Suprapubic skin (tissue), 4 donors: ENCODE data around the gene USF2. TPM values are rescaled to one million over a fixed set of nuclear protein-coding genes. Genes with fewer than 3 reads are reported as not detected.
A peak's percentile ranks its signal among the peaks of the same experiment; 100 is the strongest.

Source experiments
- DNase-seq, 2 donors: peaks; one replicate each; pipeline ENCODE4 v3.0.0-alpha.2; 2019; ENCODE audit warnings: low spot score in 2 of 2
- H3K27ac ChIP-seq: fragments of 200-600 bp; sonication (generic); one replicate; pipeline ENCODE4 v1.5.1; 2019
- H3K27me3 ChIP-seq: fragments of 200-600 bp; sonication (generic); one replicate; pipeline ENCODE4 v1.5.1; 2019
- H3K36me3 ChIP-seq: fragments of 200-600 bp; sonication (generic); one replicate; pipeline ENCODE4 v1.5.1; 2019
- H3K4me1 ChIP-seq: fragments of 200-600 bp; sonication (generic); one replicate; pipeline ENCODE4 v1.5.1; 2019
- H3K4me3 ChIP-seq: fragments of 200-600 bp; sonication (generic); one replicate; pipeline ENCODE4 v1.5.1; 2019; ENCODE audit warnings: mild to moderate bottlenecking
- H3K9me3 ChIP-seq: fragments of 200-600 bp; sonication (generic); one replicate; pipeline ENCODE4 v1.5.1; 2019
- EP300 ChIP-seq: sonication (generic); formaldehyde crosslinking; IDR thresholded peaks from one replicate; pipeline ENCODE4 v1.6.1; 2017; ENCODE audit warnings: antibody characterized with exemption
- POLR2A ChIP-seq, 2 donors: fragments of 450-650 bp; IDR thresholded peaks; one replicate each; pipeline ENCODE4 v1.6.1; 2017; ENCODE audit warnings: antibody characterized with exemption in 2 of 2, mild to moderate bottlenecking in 2 of 2, moderate library complexity in 2 of 2
- POLR2AphosphoS5 ChIP-seq, 3 donors: sonication (generic); formaldehyde crosslinking; IDR thresholded peaks; one replicate each; pipeline ENCODE4 v1.6.1; 2017; ENCODE audit warnings: antibody characterized with exemption in 3 of 3
- WGBS: methylation state at CpG from one replicate; pipeline ENCODE4 v1.1.5; 2018; 5-methylcytosine and 5-hydroxymethylcytosine counted together
- total RNA-seq, 4 donors: library from RNA; depleted of rRNA; stranded (reverse); fragments of >200 nt; gene quantifications; one replicate each; pipeline ENCODE4 v1.1.0, GENCODE V29; 2016
- TF ChIP-seq, protein P1 (sequence below), 2 donors: fragments of 200-600 bp in 1 of 2; fragments of 450-650 bp in 1 of 2; sonication (generic) in 1 of 2; IDR thresholded peaks; one replicate each; pipeline ENCODE4 v1.5.1; 2016 to 2019; ENCODE audit warnings: antibody characterized with exemption in 2 of 2, mild to moderate bottlenecking in 1 of 2, moderate library complexity in 1 of 2

The USF2 gene
- total RNA-seq, 4 donors from 2014 or later: 111 to 178 (median 122) TPM

DNA sequence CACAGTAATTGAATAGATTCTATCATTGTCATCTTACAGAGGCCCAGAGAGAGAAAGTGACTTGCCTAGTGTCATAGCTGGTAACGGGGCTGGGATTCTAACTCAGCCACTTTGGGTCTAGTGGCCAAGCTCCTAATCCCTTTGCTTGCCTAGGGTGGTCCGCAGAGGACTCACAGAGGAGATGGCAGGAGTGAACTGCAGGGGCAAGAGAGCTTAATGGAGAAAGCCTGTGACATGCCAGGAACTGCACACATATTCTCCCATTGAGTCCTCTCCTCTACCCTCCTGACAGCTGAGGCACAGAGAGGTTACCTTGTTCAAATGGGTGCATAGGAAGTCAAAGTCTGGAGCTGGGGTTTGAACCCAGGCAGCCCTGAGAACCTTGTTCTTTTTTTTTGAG, 17.3 kb upstream of the USF2 start:
- Histone ChIP-seq H3K27ac (no peak overlapping the region), H3K4me1 (peaks cover 28% of the 10 kb centered on the region), H3K4me3 (no peak overlapping the region), H3K36me3 (peaks cover 20% of the 10 kb centered on the region), H3K27me3 (peaks cover 20% of the 10 kb centered on the region), H3K9me3 (no peaks in the 10 kb centered on the region)
- peak in 1 of 2 donors; percentile 31 for DNase-seq
- WGBS: 86% methylated on average over 2 of the region's 2 CpGs
- TF ChIP-seq POLR2A (IDR thresholded peaks at IDR 0.05) (no peak), POLR2AphosphoS5 (IDR thresholded peaks at IDR 0.05) (no peak)
- TF ChIP-seq, protein P1, sequence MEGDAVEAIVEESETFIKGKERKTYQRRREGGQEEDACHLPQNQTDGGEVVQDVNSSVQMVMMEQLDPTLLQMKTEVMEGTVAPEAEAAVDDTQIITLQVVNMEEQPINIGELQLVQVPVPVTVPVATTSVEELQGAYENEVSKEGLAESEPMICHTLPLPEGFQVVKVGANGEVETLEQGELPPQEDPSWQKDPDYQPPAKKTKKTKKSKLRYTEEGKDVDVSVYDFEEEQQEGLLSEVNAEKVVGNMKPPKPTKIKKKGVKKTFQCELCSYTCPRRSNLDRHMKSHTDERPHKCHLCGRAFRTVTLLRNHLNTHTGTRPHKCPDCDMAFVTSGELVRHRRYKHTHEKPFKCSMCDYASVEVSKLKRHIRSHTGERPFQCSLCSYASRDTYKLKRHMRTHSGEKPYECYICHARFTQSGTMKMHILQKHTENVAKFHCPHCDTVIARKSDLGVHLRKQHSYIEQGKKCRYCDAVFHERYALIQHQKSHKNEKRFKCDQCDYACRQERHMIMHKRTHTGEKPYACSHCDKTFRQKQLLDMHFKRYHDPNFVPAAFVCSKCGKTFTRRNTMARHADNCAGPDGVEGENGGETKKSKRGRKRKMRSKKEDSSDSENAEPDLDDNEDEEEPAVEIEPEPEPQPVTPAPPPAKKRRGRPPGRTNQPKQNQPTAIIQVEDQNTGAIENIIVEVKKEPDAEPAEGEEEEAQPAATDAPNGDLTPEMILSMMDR (IDR thresholded peaks at IDR 0.05): no peak

DNA sequence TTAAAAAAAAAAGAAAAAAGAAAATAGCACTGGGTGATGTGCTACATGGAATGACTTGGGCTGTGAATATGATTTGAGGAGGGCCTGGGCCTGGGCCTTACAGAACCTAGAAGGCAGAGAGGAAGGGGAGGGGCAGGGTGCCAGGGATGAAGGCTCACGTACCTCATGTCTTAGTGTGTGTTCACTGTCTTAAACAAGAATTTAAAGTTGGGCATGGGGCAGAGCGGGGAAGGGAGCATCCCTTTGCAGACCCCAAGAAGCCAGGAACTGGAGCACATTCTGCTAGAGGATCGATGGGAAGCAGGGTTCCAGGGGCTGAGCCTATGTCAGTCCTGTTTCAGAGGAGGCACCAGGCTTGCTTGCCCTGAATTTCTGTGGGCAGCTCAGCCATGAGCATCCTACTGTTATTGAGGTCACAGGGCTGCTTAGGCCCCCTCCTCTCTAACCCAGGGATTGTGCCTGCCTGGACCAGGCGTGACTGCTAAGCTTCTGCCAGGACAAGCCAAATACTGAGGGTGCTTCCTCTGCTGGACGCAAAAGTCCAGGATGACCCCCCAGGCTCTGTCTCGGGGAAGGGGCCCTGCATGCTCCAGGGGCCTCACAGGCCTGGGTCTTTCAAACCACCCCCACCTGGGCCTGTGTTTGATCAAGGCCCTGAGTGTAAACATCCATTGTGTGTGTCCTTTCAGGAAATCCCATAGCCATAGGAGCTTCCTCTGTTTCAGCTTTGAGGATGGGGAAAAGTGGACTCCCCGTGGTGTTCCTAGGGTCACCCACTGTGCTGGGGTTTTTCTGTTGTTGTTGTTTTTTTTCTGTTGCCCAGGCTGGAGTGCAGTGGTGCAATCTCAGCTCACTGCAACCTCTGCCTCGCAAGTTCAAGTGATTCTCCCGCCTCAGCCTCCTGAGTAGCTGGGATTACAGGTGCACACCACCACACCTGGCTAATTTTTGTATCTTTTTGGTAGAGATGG, 15.2 kb upstream of the USF2 start:
- TF ChIP-seq POLR2AphosphoS5 (IDR thresholded peaks at IDR 0.05) (no peak), POLR2A (IDR thresholded peaks at IDR 0.05) (no peak), EP300 (no peak)
- TF ChIP-seq, protein P1 (IDR thresholded peaks at IDR 0.05): no peak
- peaks cover 17% of the 10 kb centered on the region for H3K4me1 ChIP-seq
- H3K27ac ChIP-seq: no peak overlapping the region
- peak in 1 of 2 donors; percentile 58 for DNase-seq
- peaks cover 13% of the 10 kb centered on the region for H3K27me3 ChIP-seq
- no peak overlapping the region for H3K4me3 ChIP-seq
- H3K9me3 ChIP-seq: no peaks in the 10 kb centered on the region
- WGBS: 92% methylated on average over 9 of the region's 9 CpGs
- H3K36me3 ChIP-seq: peaks cover 20% of the 10 kb centered on the region

DNA sequence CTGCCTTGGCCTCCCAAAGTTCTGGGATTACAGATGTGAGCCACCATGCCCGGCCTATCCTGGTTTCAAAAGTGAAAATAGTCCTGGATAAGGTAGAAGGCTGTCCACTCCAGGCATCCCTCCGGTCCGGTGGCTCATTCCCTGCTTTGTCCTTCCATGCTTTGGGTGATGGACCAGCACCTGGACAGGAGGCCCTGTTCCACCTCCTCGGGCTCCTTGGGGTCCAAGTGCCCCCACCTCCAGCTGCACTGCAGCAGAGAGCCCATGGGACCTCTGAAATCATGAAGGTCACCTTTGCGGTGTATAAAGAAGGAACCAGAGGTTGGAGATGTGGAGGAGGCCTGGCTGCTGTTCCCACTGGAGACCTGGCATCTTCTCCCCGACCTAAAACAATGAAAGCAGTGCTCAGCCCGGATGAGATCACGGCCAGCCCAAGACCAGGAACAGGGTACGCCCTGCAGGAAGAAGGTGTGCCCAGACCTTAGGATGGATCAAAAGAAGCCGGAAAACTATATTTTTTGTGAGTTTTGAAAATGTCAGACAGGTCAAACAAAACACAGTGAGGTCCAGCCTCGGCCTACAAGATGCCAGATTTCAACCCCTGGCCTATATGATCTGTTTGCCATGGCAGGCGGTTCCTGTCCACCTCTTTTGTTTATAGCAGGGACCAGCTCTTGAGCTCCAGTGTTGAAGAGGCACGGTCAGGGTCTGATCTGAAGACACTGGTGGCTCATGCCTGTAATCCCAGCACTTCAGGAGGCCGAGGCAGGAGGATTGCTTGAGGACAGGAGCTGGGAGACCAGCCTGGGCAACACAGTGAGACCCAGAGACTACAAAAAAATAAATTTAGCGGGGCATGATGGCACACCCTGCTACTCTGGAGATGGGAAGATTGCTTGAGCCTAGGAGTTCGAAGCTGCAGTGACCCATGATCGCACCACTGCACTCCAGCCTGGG, 14.1 kb upstream of the USF2 start:
- TF ChIP-seq, protein P1 (IDR thresholded peaks at IDR 0.05): no peak
- TF ChIP-seq POLR2A (IDR thresholded peaks at IDR 0.05) (no peak), POLR2AphosphoS5 (IDR thresholded peaks at IDR 0.05) (no peak), EP300 (no peak)
- Histone ChIP-seq H3K36me3 (peaks cover 20% of the 10 kb centered on the region), H3K4me1 (peaks cover 8% of the 10 kb centered on the region), H3K4me3 (no peak overlapping the region), H3K9me3 (no peaks in the 10 kb centered on the region), H3K27ac (no peak overlapping the region), H3K27me3 (peaks cover 7% of the 10 kb centered on the region)
- DNase-seq: peak in 1 of 2 donors; percentile 67
- WGBS: 92% methylated on average over 17 of the region's 17 CpGs

DNA sequence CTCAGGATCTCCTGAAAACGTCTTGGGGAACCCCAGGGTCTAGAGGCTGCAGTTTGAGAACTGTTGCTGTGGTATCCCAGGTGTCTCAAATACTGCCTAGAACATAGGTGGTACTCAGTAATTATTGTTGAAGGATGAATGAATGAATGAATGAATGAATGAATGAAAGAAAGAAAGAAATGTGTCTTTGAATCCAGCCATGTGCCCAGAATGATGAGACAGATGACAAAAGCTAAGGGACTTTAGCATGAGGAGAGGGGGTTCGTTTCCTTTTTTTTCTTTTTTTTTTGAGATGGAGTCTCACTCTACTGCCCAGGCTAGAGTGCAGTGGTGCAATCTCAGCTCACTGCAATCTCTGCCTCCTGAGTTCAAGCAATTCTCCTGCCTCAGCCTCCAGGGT, 12.2 kb upstream of the USF2 start:
- no peak for DNase-seq
- H3K4me3 ChIP-seq: no peak overlapping the region
- no peaks in the 10 kb centered on the region for H3K9me3 ChIP-seq
- peaks cover 7% of the 10 kb centered on the region for H3K27me3 ChIP-seq
- H3K36me3 ChIP-seq: peaks cover 15% of the 10 kb centered on the region
- no peak overlapping the region for H3K27ac ChIP-seq
- 71% methylated on average over 2 of the region's 2 CpGs for WGBS
- TF ChIP-seq POLR2A (IDR thresholded peaks at IDR 0.05): no peak
- no peak for TF ChIP-seq POLR2AphosphoS5 (IDR thresholded peaks at IDR 0.05)
- TF ChIP-seq EP300: no peak
- TF ChIP-seq, protein P1 (IDR thresholded peaks at IDR 0.05): no peak
- H3K4me1 ChIP-seq: peaks cover 5% of the 10 kb centered on the region
